ENCODE measurements around the gene MGAT4C. TPM values are rescaled to one million over a fixed set of nuclear protein-coding genes. Genes with fewer than 3 reads are reported as not detected.

MGAT4C gene
- total and polyA plus RNA-seq, 2 donors (not counting 3 experiments of a cell fraction or from before 2014, with no cell fraction given), result not detected

GRCh38 chr12:85963326-85963725 lies 292.9 kb downstream of the MGAT4C start:
- intact Hi-C loops (cut with micrococcal nuclease) (no loop called here), dilution Hi-C loops (cut with MboI; ENCODE audit: extremely low pct_ligation_motif_present, low sequenced_read_pairs) (no loop called here)
- Histone ChIP-seq H3K27me3 (ENCODE audit: control insufficient read depth in 2 of 2, insufficient read depth in 2 of 2, low read length in 2 of 2) (no peaks in the 10 kb centered on the region), H3K79me2 (ENCODE audit: control insufficient read depth, insufficient read depth, low read length) (no peaks in the 10 kb centered on the region), H3K27ac (ENCODE audit: insufficient read depth, low read depth, low read length) (no peak overlapping the region), H3K4me2 (ENCODE audit: insufficient read depth, low read length) (no peak overlapping the region), H3K36me3 (ENCODE audit: control insufficient read depth in 2 of 2, extremely low read depth in 1 of 2, insufficient read depth in 2 of 2, low read length in 2 of 2) (no peaks in the 10 kb centered on the region), H4K20me1 (replicated peaks; ENCODE audit: control insufficient read depth, extremely low read depth, insufficient read depth, low read length) (no peaks in the 10 kb centered on the region), H3K9ac (replicated peaks; ENCODE audit: extremely low read depth, insufficient read depth, low read length) (no peak overlapping the region), H3K9me1 (replicated peaks; ENCODE audit: control insufficient read depth, extremely low read depth, insufficient read depth, low read length) (no peaks in the 10 kb centered on the region), H3K9me3 (replicated peaks; ENCODE audit: control insufficient read depth, insufficient read depth, low read length) (no peaks in the 10 kb centered on the region), H3K4me1 (ENCODE audit: control insufficient read depth, extremely low read depth, insufficient read depth, low read length) (no peaks in the 10 kb centered on the region), H2AFZ (ENCODE audit: low read depth, low read length) (no peak overlapping the region), H3K4me3 (replicated peaks in 1 of 3; ENCODE audit: insufficient read depth in 1 of 3, low read depth in 1 of 3, low read length in 3 of 3) (no peak overlapping the region)
- FAIRE-seq, result no peak
- TF ChIP-seq, protein P1, sequence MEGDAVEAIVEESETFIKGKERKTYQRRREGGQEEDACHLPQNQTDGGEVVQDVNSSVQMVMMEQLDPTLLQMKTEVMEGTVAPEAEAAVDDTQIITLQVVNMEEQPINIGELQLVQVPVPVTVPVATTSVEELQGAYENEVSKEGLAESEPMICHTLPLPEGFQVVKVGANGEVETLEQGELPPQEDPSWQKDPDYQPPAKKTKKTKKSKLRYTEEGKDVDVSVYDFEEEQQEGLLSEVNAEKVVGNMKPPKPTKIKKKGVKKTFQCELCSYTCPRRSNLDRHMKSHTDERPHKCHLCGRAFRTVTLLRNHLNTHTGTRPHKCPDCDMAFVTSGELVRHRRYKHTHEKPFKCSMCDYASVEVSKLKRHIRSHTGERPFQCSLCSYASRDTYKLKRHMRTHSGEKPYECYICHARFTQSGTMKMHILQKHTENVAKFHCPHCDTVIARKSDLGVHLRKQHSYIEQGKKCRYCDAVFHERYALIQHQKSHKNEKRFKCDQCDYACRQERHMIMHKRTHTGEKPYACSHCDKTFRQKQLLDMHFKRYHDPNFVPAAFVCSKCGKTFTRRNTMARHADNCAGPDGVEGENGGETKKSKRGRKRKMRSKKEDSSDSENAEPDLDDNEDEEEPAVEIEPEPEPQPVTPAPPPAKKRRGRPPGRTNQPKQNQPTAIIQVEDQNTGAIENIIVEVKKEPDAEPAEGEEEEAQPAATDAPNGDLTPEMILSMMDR (IDR thresholded peaks at IDR 0.05; ENCODE audit: extremely low read depth in 1 of 2, insufficient read depth in 1 of 2, low read depth in 1 of 2, low read length in 2 of 2), result no peak
- TF ChIP-seq FOS (IDR thresholded peaks at IDR 0.05; ENCODE audit: borderline replicate concordance, insufficient read depth, low read length) (no peak), JUN (IDR thresholded peaks at IDR 0.05; ENCODE audit: borderline replicate concordance, insufficient read depth, insufficient read length, low read depth) (no peak), EZH2 (IDR thresholded peaks at IDR 0.05; ENCODE audit: borderline replicate concordance, low read depth, low read length, severe bottlenecking) (no peak), POLR2AphosphoS5 (IDR thresholded peaks at IDR 0.05; ENCODE audit: insufficient read depth, low read depth, low read length) (no peak), POLR2A (IDR thresholded peaks at IDR 0.05; ENCODE audit: low read depth, low read length) (no peak), GATA2 (IDR thresholded peaks at IDR 0.05; ENCODE audit: insufficient read depth, insufficient read length, low read depth, low read length) (no peak), MYC (IDR thresholded peaks at IDR 0.05; ENCODE audit: low read depth, low read length) (no peak)
- TF ChIP-seq, protein P2, sequence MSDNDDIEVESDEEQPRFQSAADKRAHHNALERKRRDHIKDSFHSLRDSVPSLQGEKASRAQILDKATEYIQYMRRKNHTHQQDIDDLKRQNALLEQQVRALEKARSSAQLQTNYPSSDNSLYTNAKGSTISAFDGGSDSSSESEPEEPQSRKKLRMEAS (IDR thresholded peaks at IDR 0.05; ENCODE audit: insufficient read depth, insufficient read length), result no peak
- no TSS peak for BruUV-seq (replicated peaks)
- CTCF ChIA-PET, result no interaction called here
- POLR2A ChIA-PET, result no interaction called here
- no peak for DNase-seq (ENCODE audit: low read depth, low spot score)

All from endothelial cell of umbilical vein (primary cell).